Body of pancreas (tissue), 4 donors: ENCODE data around the gene IQCN.

Experiments used
- POLR2A ChIP-seq, 3 donors: fragments of 450-650 bp; IDR thresholded peaks; one replicate each; pipeline ENCODE4 v1.6.1; 2016; ENCODE audit warnings: antibody characterized with exemption in 3 of 3, mild to moderate bottlenecking in 2 of 3
- TF ChIP-seq, protein P1 (sequence below), 7 experiments: fragments of 450-650 bp in 4 of 7; fragments of 200-600 bp in 3 of 7; sonication (generic) in 3 of 7; IDR thresholded peaks; one replicate each; pipeline ENCODE4 v1.5.1; 2016 to 2019; ENCODE audit warnings: antibody characterized with exemption in 7 of 7

GRCh38 chr19:18270326-18270725, 3.9 kb downstream of the IQCN start:
- no peak for TF ChIP-seq POLR2A (IDR thresholded peaks at IDR 0.05)
- TF ChIP-seq, protein P1, sequence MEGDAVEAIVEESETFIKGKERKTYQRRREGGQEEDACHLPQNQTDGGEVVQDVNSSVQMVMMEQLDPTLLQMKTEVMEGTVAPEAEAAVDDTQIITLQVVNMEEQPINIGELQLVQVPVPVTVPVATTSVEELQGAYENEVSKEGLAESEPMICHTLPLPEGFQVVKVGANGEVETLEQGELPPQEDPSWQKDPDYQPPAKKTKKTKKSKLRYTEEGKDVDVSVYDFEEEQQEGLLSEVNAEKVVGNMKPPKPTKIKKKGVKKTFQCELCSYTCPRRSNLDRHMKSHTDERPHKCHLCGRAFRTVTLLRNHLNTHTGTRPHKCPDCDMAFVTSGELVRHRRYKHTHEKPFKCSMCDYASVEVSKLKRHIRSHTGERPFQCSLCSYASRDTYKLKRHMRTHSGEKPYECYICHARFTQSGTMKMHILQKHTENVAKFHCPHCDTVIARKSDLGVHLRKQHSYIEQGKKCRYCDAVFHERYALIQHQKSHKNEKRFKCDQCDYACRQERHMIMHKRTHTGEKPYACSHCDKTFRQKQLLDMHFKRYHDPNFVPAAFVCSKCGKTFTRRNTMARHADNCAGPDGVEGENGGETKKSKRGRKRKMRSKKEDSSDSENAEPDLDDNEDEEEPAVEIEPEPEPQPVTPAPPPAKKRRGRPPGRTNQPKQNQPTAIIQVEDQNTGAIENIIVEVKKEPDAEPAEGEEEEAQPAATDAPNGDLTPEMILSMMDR (IDR thresholded peaks at IDR 0.05) = no peak
